T-helper 2 cell treated with Interferon-gamma antibody and Interleukin-4, amounts not matched to agents 100 ng/mL and 5 ng/mL, for 36 hours (primary cell): ENCODE measurements around the gene FASTK. TPM values are rescaled to one million over a fixed set of nuclear protein-coding genes. Genes with fewer than 3 reads are reported as not detected.

Experiments
- intact Hi-C: fragments of 100-400 bp; cut with micrococcal nuclease; formaldehyde crosslinking; loops from one replicate; pipeline ENCODE4 v1.15.1; 2023
- total RNA-seq: library from RNA; stranded (reverse); gene quantifications from 2 replicates; pipeline ENCODE4 v1.2.3, GENCODE V29; 2022

Gene FASTK
- total RNA-seq, 1 donor from 2014 or later = 89.3 TPM

DNA sequence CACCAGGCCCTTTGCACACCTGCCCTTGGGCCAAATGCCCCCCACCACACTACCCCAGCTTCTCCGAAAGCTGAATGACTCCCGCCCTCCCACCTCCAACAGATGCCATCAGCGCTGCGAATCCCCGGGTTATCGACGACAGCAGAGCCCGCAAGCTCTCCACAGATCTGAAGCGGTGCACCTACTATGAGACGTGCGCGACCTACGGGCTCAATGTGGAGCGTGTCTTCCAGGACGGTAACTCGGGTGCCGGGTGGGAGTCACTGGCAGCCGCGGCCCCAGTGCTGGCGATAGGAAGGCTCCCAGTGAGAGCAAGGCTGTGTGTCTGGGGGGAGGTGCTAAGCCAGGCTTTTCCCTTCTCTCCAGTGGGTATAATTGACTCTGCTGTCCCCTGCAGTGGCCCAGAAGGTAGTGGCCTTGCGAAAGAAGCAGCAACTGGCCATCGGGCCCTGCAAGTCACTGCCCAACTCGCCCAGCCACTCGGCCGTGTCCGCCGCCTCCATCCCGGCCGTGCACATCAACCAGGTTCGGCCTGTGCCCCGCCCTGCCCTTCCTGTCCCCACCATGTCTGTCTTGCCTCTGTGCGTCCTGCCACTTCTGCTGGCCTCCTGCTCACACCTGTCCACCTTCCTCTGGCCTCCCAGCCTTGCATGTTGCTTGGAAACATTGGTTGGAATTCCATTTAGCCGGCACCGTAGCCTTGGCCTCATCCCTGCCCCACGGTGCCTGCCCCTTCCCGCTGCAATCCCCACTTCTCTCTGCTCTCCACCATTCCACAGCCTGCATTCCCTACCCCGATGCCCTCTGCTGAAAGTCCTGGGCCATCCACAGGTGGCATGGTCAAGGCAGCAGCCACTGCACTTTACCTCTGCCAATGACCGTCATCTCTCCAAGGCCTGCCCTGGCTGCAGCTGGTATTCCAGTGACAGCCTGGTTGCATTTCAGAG lies 37.8 kb upstream of the FASTK start:
- intact Hi-C loops = no loop called here

DNA sequence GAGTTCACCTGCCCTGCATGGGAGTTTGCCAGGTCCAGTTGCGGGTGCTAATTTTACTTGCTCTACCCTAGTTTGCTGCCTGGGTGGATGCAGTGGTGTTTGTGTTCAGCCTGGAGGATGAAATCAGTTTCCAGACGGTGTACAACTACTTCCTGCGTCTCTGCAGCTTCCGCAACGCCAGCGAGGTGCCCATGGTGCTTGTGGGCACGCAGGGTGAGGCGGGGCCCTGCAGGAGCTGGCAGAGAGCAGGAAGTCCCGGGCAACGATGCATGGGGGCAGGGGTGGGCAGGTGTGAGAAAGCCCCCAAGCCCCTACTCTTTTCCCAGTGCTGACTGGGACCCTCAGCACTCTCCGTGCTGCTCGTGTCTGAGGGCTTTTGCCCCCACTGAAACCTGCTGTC lies 37.0 kb upstream of the FASTK start:
- intact Hi-C loops = no loop called here

DNA sequence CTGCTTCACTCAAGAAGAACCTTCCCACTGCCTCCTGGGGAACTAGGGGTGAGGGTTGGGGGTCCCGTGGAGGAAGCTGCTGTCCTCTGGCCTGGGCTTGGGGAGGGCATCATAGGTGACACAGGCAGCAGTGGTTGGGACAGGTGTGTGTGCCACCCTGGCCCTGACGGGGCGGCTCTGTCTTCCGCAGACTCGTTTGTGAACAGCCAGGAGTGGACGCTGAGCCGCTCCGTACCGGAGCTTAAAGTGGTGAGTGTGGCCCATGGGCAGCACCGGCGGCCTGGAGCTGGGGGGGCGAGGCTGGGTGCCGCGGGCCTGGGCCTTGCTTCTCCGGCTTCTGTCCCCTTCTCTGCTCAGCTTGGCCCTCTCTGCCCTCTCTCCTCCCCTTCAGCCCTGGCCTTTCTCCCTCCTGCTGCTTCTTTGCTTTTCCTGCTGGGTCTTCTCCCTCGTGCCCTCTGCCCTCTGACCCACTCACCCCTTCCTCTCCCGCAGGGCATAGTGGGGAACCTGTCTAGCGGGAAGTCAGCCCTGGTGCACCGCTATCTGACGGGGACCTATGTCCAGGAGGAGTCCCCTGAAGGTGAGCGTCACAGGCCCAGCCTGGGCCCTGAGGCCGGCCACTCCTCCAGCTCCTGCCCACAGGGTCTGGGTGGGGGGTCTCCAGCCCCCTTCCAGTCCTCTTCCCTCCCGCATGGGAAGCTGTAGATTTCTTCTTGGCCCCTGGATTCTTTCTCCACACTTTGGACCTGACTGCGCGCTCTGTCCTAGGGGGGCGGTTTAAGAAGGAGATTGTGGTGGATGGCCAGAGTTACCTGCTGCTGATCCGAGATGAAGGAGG lies 36.2 kb upstream of the FASTK start:
- intact Hi-C loops = no loop called here

DNA sequence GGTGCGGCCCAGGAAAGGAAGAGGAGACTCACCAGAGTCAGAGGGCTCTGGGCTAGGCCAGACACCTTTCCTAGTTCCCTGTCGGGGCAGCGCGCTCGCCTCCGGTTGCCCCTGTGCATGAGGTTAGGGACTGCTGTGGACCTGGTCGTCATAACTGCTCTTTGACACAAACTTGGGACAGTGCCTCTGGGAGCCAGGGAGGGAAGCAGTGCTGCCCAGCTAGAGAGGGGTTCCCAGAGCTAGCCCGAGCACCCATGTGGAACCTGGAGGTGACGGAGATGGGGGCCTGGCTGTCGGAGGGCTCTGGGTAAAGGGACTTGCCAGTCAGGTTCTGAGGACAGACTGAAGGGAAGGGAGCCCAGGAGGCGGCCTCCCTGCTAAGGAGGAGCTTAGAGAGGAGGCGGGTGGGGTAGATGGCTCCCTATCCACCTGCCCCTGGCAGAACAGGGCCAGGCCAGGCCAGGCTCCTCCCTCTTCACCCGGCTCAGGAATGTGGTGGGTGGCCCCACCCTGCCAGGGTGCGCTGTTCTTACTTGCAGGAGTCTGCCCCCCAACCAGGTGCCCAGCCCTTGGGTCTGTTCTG lies 35.3 kb upstream of the FASTK start:
- intact Hi-C loops = no loop called here

DNA sequence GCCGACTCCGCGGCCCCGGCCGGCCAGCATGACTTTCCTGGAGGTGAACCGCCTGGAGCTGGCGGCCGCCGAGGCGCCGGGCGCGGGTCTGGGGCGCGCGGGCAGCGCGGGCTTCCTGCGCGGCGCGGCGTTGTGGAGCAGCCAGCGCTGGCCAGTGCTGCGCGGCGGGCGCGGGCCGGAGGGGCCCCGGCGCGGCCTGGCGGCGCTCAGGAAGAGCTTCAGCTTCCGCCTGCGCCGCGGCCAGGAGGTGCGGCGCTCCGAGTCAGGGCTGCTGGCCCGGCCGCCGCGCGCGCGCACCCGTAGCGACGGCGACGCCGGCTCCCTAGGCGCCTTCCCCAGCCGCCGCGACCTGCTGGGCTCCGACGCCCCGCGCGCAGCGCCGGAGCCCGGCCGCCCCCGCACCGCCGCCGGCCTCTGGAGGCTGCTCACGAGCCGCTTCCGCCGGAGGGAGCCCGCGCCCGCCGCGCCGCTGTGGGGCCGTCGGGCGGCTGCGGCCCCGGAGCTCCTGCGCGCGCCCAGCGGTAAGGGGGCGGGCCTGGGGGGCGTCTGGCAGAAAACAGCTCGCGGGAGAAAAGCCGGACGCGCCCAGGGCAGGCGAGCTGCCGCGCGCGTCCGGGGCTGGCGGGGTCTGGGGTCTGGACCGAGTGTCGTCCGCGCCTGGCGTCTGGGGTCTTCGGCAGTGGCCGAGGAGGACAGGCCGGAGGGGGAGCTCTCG lies 34.7 kb upstream of the FASTK start:
- intact Hi-C loops = no loop called here

DNA sequence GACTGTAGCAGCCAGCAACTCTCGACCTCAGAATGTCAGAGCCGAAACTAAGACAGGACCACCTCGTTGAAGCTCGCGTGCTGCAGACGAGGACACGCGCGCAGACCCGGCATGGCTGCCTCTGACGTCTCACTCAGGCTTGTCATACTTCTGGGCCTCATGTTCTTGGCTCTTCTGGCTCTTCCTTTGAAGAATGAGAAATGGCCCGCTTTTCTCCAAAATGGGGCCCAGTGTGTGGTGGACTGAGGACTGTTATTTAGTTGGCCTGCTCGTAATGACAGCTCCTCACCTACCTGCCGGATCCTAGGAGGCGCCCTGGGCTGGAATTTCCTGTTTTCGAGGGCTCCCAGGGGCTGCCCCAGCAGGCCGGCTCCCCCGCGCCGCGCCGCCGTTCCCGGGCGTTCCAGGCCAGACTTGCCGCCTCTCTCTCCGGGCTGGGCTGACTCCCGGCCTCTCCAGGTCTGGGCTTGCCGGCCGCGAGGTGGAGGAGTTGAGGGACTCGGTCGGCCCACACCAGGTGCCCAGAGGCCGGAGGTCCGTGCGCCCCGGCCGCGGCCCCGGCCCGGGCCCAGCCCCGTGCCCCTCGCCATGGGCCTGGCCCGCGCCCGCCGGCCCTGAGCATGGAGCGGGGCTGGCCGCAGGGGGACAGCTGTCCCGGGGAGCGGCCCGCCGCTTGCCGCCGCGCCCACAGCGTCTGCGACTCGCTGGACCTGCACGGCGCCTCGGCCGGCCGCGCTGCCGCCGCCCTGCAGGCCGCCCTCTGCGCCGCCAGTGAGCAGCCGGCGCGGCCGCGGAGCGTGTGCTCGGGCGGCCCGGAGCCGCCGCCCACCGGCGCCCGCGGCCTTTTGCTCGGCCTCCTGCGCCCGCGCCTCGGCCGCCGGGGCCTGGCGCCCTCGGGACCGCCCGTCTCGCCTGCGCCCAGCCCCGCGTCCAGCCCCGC lies 33.8 kb upstream of the FASTK start:
- intact Hi-C loops = no loop called here

GRCh38 chr7:151113344-151114150 lies 32.9 kb upstream of the FASTK start:
- intact Hi-C loops = no loop called here

DNA sequence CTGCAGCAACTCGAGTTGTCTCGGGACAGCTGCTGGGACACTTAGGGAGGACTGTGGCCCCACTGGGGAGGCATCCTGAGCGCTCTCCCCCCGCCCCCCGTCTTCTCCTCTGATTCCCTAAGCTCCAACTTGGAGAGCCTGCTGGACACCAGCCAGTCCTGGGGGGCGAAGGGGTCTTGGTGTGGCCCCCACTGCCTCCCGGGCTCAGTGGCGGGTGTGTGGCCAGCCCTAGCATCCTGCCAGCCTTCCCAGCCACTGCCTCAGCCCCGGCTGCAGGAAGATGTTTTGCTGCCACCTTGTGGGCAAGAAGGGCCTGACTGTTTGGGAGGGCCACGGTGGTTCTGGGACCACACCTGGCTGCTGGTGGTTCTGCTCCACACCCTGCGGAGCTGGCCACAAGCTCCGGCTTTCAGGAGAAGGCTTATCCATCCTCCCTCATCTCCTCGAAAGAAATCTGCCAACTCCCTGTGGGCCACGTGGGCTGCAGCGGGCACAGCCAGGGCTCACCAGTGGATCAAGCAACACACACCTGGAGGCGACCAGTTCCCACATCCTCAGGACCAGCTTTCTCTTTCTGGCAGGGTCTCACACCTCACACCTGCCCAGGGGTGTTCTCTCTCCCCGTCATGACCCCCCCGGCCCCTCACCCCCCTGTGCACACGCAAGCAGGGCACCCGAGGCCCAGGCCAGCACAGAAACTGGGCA lies 30.5 kb upstream of the FASTK start:
- intact Hi-C loops = loop anchor here (1.0 to 2.0 kb wide), 5 partner anchors 20 to 213 kb away; partner anchors contain the start of genes ABCB8 and SLC4A2

GRCh38 chr7:151110236-151110940 lies 29.8 kb upstream of the FASTK start:
- intact Hi-C loops = loop anchor here (2.0 kb wide), 3 partner anchors 20 to 148 kb away; partner anchors contain the start of gene SLC4A2

DNA sequence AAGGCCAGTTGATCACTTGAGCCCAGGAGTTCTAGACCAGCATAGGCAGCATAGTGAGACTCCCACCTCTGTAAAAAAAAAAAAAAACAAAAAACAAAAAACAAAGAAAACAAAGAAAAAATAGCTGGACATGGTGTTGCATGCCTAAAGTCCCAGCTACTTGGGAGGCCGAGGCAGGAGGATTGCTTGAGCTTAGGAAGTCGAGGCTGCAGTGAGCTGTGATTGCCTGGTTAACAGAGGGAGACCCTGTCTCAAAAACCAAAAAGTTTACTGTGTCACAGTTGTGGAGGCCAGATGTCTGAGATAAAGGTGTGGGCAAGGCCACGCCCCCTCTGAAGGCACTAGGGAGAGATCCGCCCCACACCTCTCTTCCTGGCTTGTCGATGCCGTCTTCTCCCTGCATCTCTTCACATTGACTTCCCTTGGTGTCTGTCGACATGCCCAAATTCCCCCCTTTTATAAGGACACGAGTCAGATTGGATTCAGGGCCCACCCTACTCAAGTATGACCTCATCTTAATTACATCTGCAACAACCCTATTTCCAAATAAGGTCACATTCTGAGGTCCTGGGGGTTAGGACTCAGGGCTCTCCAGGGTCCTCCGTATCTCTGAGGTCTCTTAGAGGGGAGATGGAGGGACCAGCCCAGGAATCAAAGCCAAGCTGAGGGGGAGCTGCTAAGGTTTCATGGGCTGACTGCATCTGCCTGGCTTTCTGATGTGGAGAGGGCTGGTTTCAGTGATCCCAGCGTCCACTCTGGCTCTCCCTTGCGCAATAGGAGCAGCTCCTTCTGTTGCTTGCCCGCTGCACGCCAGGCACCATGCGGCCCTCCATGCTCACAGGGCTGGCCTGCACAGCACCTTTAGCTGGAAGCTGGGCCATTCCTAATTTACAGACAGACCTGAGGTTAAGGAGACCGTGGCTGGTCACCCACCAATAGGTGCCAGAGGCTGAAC lies 28.8 kb upstream of the FASTK start:
- intact Hi-C loops = loop anchor here (2.0 kb wide), 3 partner anchors 19 to 147 kb away; partner anchors contain the start of gene SLC4A2

DNA sequence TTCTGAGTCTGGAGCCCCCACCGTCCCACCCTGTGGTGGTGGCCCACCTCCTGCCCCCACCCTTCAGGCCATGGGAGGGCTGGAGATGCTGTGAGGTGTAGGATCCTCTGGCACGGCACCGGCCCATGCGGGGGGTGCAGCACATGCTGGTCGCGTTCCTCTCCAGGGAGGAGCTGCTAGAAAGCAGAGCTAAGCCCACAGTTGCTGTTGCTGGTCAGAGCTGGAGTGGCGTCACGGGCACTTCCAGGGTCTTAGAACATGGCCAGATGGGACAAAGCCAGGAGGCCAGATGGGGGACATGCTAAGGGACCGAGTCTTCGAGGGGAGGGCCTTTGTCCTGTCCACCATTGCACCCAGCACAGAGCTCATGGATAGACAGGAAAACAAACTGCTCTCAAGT lies 27.3 kb upstream of the FASTK start:
- intact Hi-C loops = no loop called here

DNA sequence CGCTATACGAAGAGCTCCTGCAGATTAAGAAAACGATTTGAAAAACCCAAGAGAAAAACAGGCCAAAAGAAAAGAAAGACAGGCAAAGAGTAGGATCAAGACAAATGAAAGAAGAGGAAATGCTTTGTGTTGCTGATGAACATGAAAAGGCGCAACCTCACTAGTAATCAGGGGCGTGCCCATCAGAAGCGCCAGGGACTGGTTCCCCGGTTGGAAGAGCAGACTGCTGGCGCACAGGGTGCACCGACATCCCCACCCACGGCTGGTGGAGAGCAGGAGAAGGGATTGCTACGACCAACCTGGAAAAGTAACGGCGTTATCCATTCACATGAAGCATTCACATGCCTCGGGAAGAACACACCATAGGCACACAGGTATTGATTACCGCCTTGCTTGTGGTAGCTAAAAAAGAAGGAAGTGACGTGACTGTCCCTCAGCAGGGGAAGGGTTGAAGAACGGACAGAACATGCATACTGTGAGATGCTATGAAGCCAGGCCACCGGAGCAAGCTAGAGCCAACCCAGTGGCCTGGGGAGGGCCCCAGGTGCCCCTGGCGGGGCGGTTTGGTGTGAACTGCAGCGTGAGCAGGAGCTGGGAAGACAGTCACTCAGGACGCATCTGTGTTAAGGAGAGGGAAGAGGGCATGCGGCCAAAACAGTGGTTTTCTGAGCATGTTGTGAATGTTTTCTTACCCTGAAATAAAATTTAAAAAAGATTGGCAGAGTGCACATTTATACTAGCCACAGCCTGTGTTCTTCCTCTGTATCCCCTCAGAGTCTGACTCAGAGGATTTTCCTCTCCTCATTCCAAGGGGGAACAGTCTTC lies 24.0 kb upstream of the FASTK start:
- intact Hi-C loops = no loop called here

- intact Hi-C loops = no loop called here
These were observed 23.4 kb upstream of the FASTK start for GRCh38 chr7:151103973-151104372.

DNA sequence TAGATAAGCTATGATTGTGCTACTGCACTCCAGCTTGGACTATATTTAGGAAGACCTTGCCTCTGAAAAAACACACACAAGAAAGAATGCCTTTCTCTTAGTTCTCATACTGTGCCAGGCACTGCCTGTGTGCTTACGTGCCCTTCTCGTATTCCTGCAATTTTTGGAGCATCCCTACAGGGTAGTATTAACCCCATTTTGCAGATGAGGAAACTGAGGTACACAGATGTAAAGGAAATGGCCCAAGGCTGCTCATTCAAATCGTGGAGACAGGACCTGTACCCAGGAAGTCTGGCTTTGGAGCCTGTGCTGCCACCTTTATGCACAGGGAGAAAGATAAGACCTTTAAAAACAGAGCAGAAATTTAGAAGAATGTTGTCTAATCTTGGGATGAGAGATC lies 22.4 kb upstream of the FASTK start:
- intact Hi-C loops = no loop called here

- intact Hi-C loops = no loop called here
These were observed 21.2 kb upstream of the FASTK start for GRCh38 chr7:151101621-151102396.
